ENCODE measurements around the gene DOK5.

The DOK5 gene

DNA sequence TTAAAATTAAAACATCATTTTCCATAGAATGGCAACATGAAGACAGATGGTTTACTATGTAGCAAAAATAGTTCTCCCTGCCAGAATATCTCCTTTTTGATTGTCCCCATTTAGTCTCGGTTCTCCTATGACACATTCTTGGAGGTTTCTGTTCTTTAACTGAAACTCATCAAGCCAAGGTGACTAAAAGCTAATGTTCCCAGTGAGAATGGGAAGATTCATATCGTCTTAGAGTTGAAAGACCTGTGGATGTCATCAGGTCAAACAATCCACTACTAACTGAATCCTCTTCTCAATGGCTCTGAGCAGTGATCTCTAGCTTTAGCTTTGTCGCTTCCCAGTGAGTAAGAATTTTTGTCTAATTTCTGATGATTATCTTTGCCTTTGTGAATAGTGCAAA is 1.3 kb upstream of the DOK5 start:
- H3K27ac ChIP-seq (ENCODE audit: low read length): no peak overlapping the region
- H3K27me3 ChIP-seq (replicated peaks; ENCODE audit: insufficient read depth, low read length): no peaks in the 10 kb centered on the region
- no peak for TF ChIP-seq EZH2phosphoT487 (IDR thresholded peaks at IDR 0.05; ENCODE audit: low read length)
- no peak for TF ChIP-seq EZH2 (optimal IDR thresholded peaks at IDR 0.05; ENCODE audit: low read depth, low read length)
- TF ChIP-seq, protein P1, sequence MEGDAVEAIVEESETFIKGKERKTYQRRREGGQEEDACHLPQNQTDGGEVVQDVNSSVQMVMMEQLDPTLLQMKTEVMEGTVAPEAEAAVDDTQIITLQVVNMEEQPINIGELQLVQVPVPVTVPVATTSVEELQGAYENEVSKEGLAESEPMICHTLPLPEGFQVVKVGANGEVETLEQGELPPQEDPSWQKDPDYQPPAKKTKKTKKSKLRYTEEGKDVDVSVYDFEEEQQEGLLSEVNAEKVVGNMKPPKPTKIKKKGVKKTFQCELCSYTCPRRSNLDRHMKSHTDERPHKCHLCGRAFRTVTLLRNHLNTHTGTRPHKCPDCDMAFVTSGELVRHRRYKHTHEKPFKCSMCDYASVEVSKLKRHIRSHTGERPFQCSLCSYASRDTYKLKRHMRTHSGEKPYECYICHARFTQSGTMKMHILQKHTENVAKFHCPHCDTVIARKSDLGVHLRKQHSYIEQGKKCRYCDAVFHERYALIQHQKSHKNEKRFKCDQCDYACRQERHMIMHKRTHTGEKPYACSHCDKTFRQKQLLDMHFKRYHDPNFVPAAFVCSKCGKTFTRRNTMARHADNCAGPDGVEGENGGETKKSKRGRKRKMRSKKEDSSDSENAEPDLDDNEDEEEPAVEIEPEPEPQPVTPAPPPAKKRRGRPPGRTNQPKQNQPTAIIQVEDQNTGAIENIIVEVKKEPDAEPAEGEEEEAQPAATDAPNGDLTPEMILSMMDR (IDR thresholded peaks at IDR 0.05; ENCODE audit: low read length): no peak
- no peaks in the 10 kb centered on the region for H3K36me3 ChIP-seq (replicated peaks; ENCODE audit: insufficient read depth, low read length)
- H3K4me1 ChIP-seq (ENCODE audit: low read length): no peaks in the 10 kb centered on the region
- H3K9ac ChIP-seq (ENCODE audit: low read length): no peak overlapping the region
- H3K4me3 ChIP-seq (ENCODE audit: low read length): no peak overlapping the region
- H4K20me1 ChIP-seq (ENCODE audit: insufficient read depth, low read length): no peaks in the 10 kb centered on the region
- no peak overlapping the region for H2AFZ ChIP-seq (ENCODE audit: low read length)
- no peaks in the 10 kb centered on the region for H3K9me3 ChIP-seq (replicated peaks; ENCODE audit: insufficient read depth, low read length)
- no peak for DNase-seq
- no peaks in the 10 kb centered on the region for H3F3A ChIP-seq (ENCODE audit: insufficient read depth, low read length)
- no peak overlapping the region for H3K4me2 ChIP-seq (ENCODE audit: low read depth, low read length)
- no peaks in the 10 kb centered on the region for H3K79me2 ChIP-seq (ENCODE audit: low read length)
- H3K9me2 ChIP-seq (replicated peaks; ENCODE audit: insufficient read depth, low read length): no peaks in the 10 kb centered on the region

DNA sequence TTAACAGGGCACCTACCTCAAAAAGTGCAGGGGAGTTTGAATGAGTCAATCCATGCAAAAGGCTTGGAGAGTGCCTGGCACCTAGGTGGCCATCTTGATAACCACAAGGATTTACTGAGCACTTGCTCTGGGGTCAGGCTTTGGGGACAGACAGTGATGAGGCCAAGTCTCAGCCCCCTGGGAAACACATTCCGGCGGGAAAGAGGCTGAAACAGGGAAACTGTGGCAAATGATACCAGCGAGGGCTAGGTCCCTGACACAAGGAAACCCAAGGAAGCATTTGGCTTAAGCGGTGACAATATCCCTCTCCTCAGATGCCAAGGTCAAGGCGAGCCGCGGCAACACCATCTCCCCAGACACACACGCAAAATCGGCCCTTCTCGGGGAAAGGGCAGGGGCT is 527 bp upstream of the DOK5 start:
- no peak overlapping the region for H2AFZ ChIP-seq (ENCODE audit: low read length)

DNA sequence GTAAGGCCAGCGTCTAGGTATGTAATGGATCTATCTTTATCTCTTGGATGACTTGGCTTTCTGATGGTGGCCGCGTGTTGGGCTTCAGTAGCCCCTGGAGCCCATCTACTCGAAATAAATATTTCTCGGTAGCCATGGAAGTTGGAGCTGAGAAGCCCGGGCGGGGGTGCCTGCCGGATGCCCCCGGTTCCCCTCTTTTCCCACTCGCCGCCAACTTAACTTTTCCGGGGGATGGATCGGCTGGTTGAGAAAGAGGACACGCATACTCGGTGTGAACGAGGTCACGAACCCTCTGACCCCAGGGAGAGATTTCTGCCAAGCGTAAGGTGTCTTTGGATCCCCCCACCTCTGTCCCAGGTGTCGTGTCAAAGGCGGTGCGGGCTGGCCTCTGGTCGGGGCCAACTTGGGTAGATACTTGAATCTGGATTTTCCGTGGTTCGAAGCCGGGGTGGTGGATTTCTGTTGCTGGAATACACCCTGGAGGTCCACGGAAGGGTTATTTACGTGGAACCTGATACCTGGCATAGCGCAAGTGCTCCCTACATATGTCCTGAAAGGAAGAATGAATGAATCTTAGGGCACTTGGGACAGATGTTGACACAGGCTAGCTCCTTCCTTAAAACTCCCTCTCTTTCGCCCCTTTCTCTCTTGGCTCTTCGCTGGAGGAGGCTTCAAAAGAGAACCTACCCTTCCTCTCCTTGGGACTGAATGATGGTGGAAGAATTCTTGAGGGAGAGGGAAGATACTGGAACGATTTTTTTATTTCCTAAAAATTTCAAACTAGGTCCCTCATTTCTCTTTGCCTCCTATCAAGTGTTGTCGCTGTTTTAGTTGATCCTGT is 996 bp downstream of the DOK5 start:
- H3K36me3 ChIP-seq (replicated peaks; ENCODE audit: insufficient read depth, low read length): no peaks in the 10 kb centered on the region
- no peaks in the 10 kb centered on the region for H3K9me2 ChIP-seq (replicated peaks; ENCODE audit: insufficient read depth, low read length)
- H3K27me3 ChIP-seq (replicated peaks; ENCODE audit: insufficient read depth, low read length): no peaks in the 10 kb centered on the region
- H3F3A ChIP-seq (ENCODE audit: insufficient read depth, low read length): no peaks in the 10 kb centered on the region
- H2AFZ ChIP-seq (ENCODE audit: low read length): no peak overlapping the region
- no peaks in the 10 kb centered on the region for H4K20me1 ChIP-seq (ENCODE audit: insufficient read depth, low read length)
- no peak overlapping the region for H3K27ac ChIP-seq (ENCODE audit: low read length)
- TF ChIP-seq, protein P1 (IDR thresholded peaks at IDR 0.05; ENCODE audit: low read length): no peak
- TF ChIP-seq EZH2phosphoT487 (IDR thresholded peaks at IDR 0.05; ENCODE audit: low read length) (no peak), EZH2 (optimal IDR thresholded peaks at IDR 0.05; ENCODE audit: low read depth, low read length) (no peak)
- DNase-seq: no peak
- no peak overlapping the region for H3K4me2 ChIP-seq (ENCODE audit: low read depth, low read length)
- H3K9me3 ChIP-seq (replicated peaks; ENCODE audit: insufficient read depth, low read length): no peaks in the 10 kb centered on the region
- peaks cover under 1% of the 10 kb centered on the region; the same call in 1 of the 2 replicates for H3K4me1 ChIP-seq (ENCODE audit: low read length)
- H3K4me3 ChIP-seq (ENCODE audit: low read length): no peak overlapping the region
- no peak overlapping the region for H3K9ac ChIP-seq (ENCODE audit: low read length)
- no peaks in the 10 kb centered on the region for H3K79me2 ChIP-seq (ENCODE audit: low read length)

More for the DNA sequence above, 527 bp upstream of the DOK5 start:
- Histone ChIP-seq H3F3A (ENCODE audit: insufficient read depth, low read length) (no peaks in the 10 kb centered on the region), H3K9ac (ENCODE audit: low read length) (no peak overlapping the region), H3K9me3 (replicated peaks; ENCODE audit: insufficient read depth, low read length) (no peaks in the 10 kb centered on the region), H3K27ac (ENCODE audit: low read length) (no peak overlapping the region), H3K4me3 (ENCODE audit: low read length) (no peak overlapping the region), H3K4me2 (ENCODE audit: low read depth, low read length) (no peak overlapping the region), H3K79me2 (ENCODE audit: low read length) (no peaks in the 10 kb centered on the region), H3K9me2 (replicated peaks; ENCODE audit: insufficient read depth, low read length) (no peaks in the 10 kb centered on the region), H4K20me1 (ENCODE audit: insufficient read depth, low read length) (no peaks in the 10 kb centered on the region), H3K27me3 (replicated peaks; ENCODE audit: insufficient read depth, low read length) (no peaks in the 10 kb centered on the region), H3K4me1 (ENCODE audit: low read length) (no peaks in the 10 kb centered on the region), H3K36me3 (replicated peaks; ENCODE audit: insufficient read depth, low read length) (no peaks in the 10 kb centered on the region)
- TF ChIP-seq EZH2phosphoT487 (IDR thresholded peaks at IDR 0.05; ENCODE audit: low read length) (no peak), EZH2 (optimal IDR thresholded peaks at IDR 0.05; ENCODE audit: low read depth, low read length) (no peak)
- TF ChIP-seq, protein P1 (IDR thresholded peaks at IDR 0.05; ENCODE audit: low read length): no peak
- DNase-seq: no peak
